DND-41 (cell line): Measurements from ENCODE around the gene IHH.

Experiments
- CTCF ChIP-seq: IDR thresholded peaks from 2 replicates; pipeline ENCODE4 v1.5.1; 2012; ENCODE audit warnings: borderline replicate concordance, low read length, moderate library complexity, mild to moderate bottlenecking; ENCODE audit not compliant: poor library complexity, severe bottlenecking; ENCODE audit errors: extremely low read depth
- EZH2 ChIP-seq: IDR thresholded peaks from 3 replicates; pipeline ENCODE4 v1.6.1; 2012; ENCODE audit warnings: borderline replicate concordance, low read depth, mild to moderate bottlenecking, moderate library complexity, low read length, inconsistent platforms; ENCODE audit not compliant: severe bottlenecking

- no peak for TF ChIP-seq CTCF
- no peak for TF ChIP-seq EZH2
These were observed 34.8 kb upstream of the IHH start for GRCh38 chr2:219095406-219095935.
